ENCODE measurements around the gene CCDC177.

CCDC177 gene

DNA sequence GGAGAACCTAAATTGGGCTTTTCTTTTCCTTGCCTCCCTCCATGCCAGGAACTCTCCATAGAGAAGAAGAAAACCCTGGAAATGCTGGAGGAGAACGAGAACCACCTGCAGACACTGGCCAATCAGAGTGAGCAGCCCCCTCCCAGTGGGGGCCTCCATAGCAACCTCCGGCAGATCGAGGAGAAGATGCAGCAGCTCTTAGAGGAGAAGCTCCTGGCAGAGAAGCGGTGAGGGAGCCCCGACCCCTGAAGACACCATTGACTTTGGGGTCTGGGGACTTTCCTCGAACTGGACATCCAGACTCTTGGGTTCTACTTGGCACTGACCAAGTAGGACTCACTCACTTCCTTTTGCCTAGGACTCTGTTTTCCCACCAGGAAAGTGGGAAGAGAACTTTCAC, 48.8 kb downstream of the CCDC177 start:
- Histone ChIP-seq H2BK120ac (ENCODE audit: low read depth, low read length) (no peak overlapping the region), H3K14ac (ENCODE audit: low read length) (no peak overlapping the region), H3K23ac (ENCODE audit: low read depth, low read length, poor library complexity) (no peak overlapping the region), H2BK12ac (ENCODE audit: low read length) (no peak overlapping the region), H3K27me3 (ENCODE audit: control insufficient read depth in 3 of 3, insufficient read depth in 3 of 3, low read depth in 1 of 3, low read length in 3 of 3) (peaks cover 0 to 36% (median 0%) of the 10 kb centered on the region in 3 experiments), H2AK5ac (ENCODE audit: low read depth, low read length) (no peak overlapping the region), H3K4me1 (ENCODE audit: control insufficient read depth in 2 of 2, insufficient read depth in 1 of 2, low read depth in 1 of 2, low read length in 2 of 2) (no peaks in the 10 kb centered on the region), H2AFZ (ENCODE audit: low read length) (no peak overlapping the region), H3K9me3 (replicated peaks in 1 of 2; ENCODE audit: control insufficient read depth in 2 of 2, insufficient read depth in 1 of 2, low read depth in 1 of 2, low read length in 2 of 2) (no peaks in the 10 kb centered on the region), H3K27ac (replicated peaks; ENCODE audit: low read length) (no peak overlapping the region), H3K4me3 (ENCODE audit: low read length in 2 of 2) (no peak overlapping the region), H3K9ac (ENCODE audit: low read depth, low read length, poor library complexity) (no peak overlapping the region), H2BK15ac (ENCODE audit: low read length) (no peak overlapping the region), H4K8ac (ENCODE audit: low read depth, low read length) (no peak overlapping the region), H3K36me3 (replicated peaks in 1 of 2; ENCODE audit: control insufficient read depth in 2 of 2, insufficient read depth in 2 of 2, low read length in 2 of 2) (no peaks in the 10 kb centered on the region), H3K4me2 (ENCODE audit: insufficient read depth, low read length, poor library complexity, severe bottlenecking) (no peak overlapping the region), H3K18ac (ENCODE audit: low read length) (no peak overlapping the region), H3K79me1 (ENCODE audit: low read depth, low read length) (no peaks in the 10 kb centered on the region), H3K4ac (ENCODE audit: low read length) (no peak overlapping the region), H4K91ac (ENCODE audit: low read depth, low read length, poor library complexity) (no peak overlapping the region), H2BK5ac (ENCODE audit: low read length) (no peak overlapping the region)
- WGBS, 2 donors (ENCODE audit: extremely low coverage in 2 of 2, insufficient read length in 2 of 2, insufficient replicate concordance in 1 of 2), result no CpG with 5 or more reads among the region's 6 CpGs
- no peak for DNase-seq (ENCODE audit: low spot score)

DNA sequence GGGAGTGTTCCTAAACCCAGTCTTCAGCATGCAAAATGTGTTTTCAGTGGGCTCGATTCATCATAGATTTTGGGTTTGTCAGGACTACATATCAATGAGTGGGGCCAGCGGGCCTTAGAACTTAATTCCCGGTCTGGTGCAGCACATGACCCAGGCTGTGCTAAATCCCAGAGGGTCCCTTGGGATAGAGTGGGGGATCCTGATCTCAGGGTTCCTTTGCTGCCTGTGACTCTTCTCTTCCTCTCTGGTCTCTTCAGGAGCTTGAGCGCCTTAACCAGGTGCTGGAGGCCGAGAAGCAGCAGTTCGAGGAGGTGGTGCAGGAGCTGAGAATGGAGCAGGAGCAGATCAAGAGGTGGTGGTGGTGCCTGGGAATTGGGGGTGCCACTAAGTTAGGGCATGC, 52.6 kb downstream of the CCDC177 start:
- Histone ChIP-seq H3K4ac (ENCODE audit: low read length) (no peak overlapping the region), H3K18ac (ENCODE audit: low read length) (no peak overlapping the region), H3K4me3 (ENCODE audit: low read length in 2 of 2) (no peak overlapping the region), H3K14ac (ENCODE audit: low read length) (no peak overlapping the region), H2AK5ac (ENCODE audit: low read depth, low read length) (no peak overlapping the region), H3K79me1 (ENCODE audit: low read depth, low read length) (no peaks in the 10 kb centered on the region), H2AFZ (ENCODE audit: low read length) (no peak overlapping the region), H3K27me3 (ENCODE audit: control insufficient read depth in 3 of 3, insufficient read depth in 3 of 3, low read depth in 1 of 3, low read length in 3 of 3) (peaks cover 0 to 35% (median 0%) of the 10 kb centered on the region in 3 experiments), H2BK120ac (ENCODE audit: low read depth, low read length) (no peak overlapping the region), H3K27ac (replicated peaks; ENCODE audit: low read length) (no peak overlapping the region), H2BK15ac (ENCODE audit: low read length) (no peak overlapping the region), H2BK12ac (ENCODE audit: low read length) (no peak overlapping the region), H3K4me1 (ENCODE audit: control insufficient read depth in 2 of 2, insufficient read depth in 1 of 2, low read depth in 1 of 2, low read length in 2 of 2) (peaks cover 0 to 9% of the 10 kb centered on the region in 2 donors), H3K23ac (ENCODE audit: low read depth, low read length, poor library complexity) (no peak overlapping the region), H3K36me3 (replicated peaks in 1 of 2; ENCODE audit: control insufficient read depth in 2 of 2, insufficient read depth in 2 of 2, low read length in 2 of 2) (no peaks in the 10 kb centered on the region), H4K91ac (ENCODE audit: low read depth, low read length, poor library complexity) (no peak overlapping the region), H3K9me3 (replicated peaks in 1 of 2; ENCODE audit: control insufficient read depth in 2 of 2, insufficient read depth in 1 of 2, low read depth in 1 of 2, low read length in 2 of 2) (no peaks in the 10 kb centered on the region), H3K9ac (ENCODE audit: low read depth, low read length, poor library complexity) (no peak overlapping the region), H3K4me2 (ENCODE audit: insufficient read depth, low read length, poor library complexity, severe bottlenecking) (no peak overlapping the region), H4K8ac (ENCODE audit: low read depth, low read length) (no peak overlapping the region), H2BK5ac (ENCODE audit: low read length) (no peak overlapping the region)
- no peak for DNase-seq (ENCODE audit: low spot score)
- no CpG with 5 or more reads among the region's 6 CpGs for WGBS, 2 donors (ENCODE audit: extremely low coverage in 2 of 2, insufficient read length in 2 of 2, insufficient replicate concordance in 1 of 2)

Measured in neuronal stem cell (in vitro differentiated cells).